ENCODE results near the gene HMGXB3. TPM values are rescaled to one million over a fixed set of nuclear protein-coding genes. Genes with fewer than 3 reads are reported as not detected.

The HMGXB3 gene
- total and polyA plus RNA-seq, 2 of the 13 experiments (the other 11 are each of a cell fraction or from before 2014, with no cell fraction given): 18.8 to 23.8 TPM

DNA sequence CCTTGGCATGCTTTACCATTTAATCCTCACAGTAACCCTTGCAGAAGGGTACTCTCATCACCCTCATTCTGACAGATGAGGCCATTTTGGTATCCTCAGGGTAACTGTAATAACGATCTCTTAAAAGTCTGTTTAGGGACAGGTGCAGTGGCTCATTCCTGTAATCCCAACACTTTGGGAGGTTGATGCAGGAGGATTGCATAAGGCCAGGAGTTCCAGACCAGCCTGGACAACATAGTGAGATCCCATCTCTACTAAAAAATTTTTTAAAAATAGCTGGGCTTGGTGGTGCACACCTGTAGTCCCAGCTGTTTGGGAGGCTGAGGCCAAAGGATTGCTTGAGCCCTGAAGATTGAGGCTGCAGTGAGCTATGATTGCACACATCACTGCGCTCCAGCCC lies 54.0 kb downstream of the HMGXB3 start:
- Histone ChIP-seq H3K9me3 (ENCODE audit: low read length) (no peaks in the 10 kb centered on the region), H3K9ac (ENCODE audit: insufficient read depth, low read depth, low read length) (no peak overlapping the region), H3K27me3 (ENCODE audit: control insufficient read depth in 1 of 2, insufficient read depth in 2 of 2, low read length in 2 of 2) (no peaks in the 10 kb centered on the region; a peak in 1 of 5 replicates), H2AFZ (ENCODE audit: low read length) (no peak overlapping the region), H3K4me1 (ENCODE audit: insufficient read depth, low read length) (no peaks in the 10 kb centered on the region), H3K79me2 (ENCODE audit: insufficient read depth, low read length) (no peaks in the 10 kb centered on the region), H3K27ac (ENCODE audit: extremely low read length, insufficient read depth, low read length) (no peak overlapping the region), H3K4me3 (replicated peaks in 1 of 3; ENCODE audit: insufficient read depth in 1 of 3, low read depth in 2 of 3, low read length in 3 of 3) (no peak overlapping the region), H3K4me2 (ENCODE audit: low read depth, low read length) (no peak overlapping the region), H4K20me1 (ENCODE audit: insufficient read depth, low read length) (no peaks in the 10 kb centered on the region), H3K36me3 (replicated peaks in 1 of 2; ENCODE audit: control insufficient read depth in 1 of 2, insufficient read depth in 2 of 2, low read length in 2 of 2) (peaks cover 22 to 47% of the 10 kb centered on the region in 2 experiments)
- FAIRE-seq: no peak
- ATAC-seq: no peak
- intact Hi-C loops (cut with micrococcal nuclease; ENCODE audit: unreplicated experiment) (no loop called here), in situ Hi-C loops (cut with HindIII; ENCODE audit: extremely low pct_ligation_motif_present, low pct_unique_long_range_greater_than_20kb) (no loop called here)
- ChIA-PET POLR2A (interaction anchor here (1.1 kb wide), 1 partner anchor 69 kb away, joined by 3 read pairs; no protein-coding TSS in a partner anchor), CTCF (ENCODE audit: low intra/inter-chr PET ratio, low total read pairs) (no interaction called here)
- no peak for TF ChIP-seq GFI1 (CRISPR knock-in tag; IDR thresholded peaks at IDR 0.05; ENCODE audit: borderline replicate concordance)
- TF ChIP-seq ZNF235 (CRISPR knock-in tag; IDR thresholded peaks at IDR 0.05; ENCODE audit: borderline replicate concordance): no peak
- TF ChIP-seq, protein P1, sequence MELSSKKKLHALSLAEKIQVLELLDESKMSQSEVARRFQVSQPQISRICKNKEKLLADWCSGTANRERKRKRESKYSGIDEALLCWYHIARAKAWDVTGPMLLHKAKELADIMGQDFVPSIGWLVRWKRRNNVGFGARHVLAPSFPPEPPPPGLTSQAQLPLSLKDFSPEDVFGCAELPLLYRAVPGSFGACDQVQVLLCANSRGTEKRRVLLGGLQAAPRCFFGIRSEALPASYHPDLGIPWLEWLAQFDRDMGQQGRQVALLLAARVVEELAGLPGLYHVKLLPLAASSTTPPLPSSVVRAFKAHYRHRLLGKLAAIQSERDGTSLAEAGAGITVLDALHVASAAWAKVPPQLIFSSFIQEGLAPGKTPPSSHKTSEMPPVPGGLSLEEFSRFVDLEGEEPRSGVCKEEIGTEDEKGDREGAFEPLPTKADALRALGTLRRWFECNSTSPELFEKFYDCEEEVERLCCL (CRISPR knock-in tag; IDR thresholded peaks at IDR 0.05; ENCODE audit: borderline replicate concordance): no peak
- TF ChIP-seq ZNF121 (CRISPR knock-in tag; IDR thresholded peaks at IDR 0.05): peak; percentile 54; the same call in 1 of the 2 replicates
- BruUV-seq (replicated peaks): no TSS peak
- DNase-seq (ENCODE audit: low spot score): no peak
- 96% methylated on average over 2 of the region's 2 CpGs for WGBS (ENCODE audit: low lambda C conversion rate)

DNA sequence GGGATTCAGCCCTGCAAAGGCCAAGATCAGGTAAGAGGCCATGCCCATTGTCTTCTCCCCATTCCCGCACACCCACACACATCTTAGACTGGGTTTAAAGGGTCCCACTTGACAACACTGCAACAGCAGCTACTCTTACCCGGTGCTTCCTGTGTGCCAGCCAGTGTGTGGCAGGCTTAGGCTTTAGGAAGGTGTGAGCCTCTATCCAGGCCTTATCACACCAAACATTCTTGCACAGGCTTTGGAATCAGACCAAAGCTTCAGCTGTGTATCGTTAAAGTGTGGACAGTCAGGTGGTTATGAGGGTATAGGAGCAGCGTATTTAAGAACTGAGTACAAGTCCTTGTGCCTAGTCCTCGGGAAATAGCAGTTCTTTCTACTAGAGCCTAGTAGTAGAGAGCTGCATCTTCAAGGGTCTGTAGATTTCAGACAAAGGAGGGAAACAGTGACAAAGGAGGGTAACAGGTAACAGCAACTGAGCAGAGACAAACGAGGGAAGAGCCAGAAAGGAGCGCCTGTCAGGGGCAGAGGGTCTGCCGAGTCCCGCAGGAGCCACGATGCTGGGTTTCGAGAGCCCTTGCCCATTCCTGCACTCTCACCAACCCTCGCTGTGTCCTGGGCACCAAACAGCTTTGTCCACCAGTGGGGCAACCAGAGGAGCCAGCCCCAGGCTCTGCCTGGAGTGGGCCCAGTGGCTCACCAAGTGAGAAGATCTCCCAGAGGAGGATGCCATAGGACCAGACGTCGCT lies 55.0 kb downstream of the HMGXB3 start:
- Histone ChIP-seq H3K4me2 (ENCODE audit: low read depth, low read length) (no peak overlapping the region), H3K27ac (ENCODE audit: extremely low read length, insufficient read depth, low read length) (no peak overlapping the region), H3K9ac (ENCODE audit: insufficient read depth, low read depth, low read length) (no peak overlapping the region), H3K36me3 (replicated peaks in 1 of 2; ENCODE audit: control insufficient read depth in 1 of 2, insufficient read depth in 2 of 2, low read length in 2 of 2) (peaks cover 21 to 38% of the 10 kb centered on the region in 2 experiments), H3K79me2 (ENCODE audit: insufficient read depth, low read length) (no peaks in the 10 kb centered on the region), H3K4me3 (replicated peaks in 1 of 3; ENCODE audit: insufficient read depth in 1 of 3, low read depth in 2 of 3, low read length in 3 of 3) (no peak overlapping the region), H4K20me1 (ENCODE audit: insufficient read depth, low read length) (no peaks in the 10 kb centered on the region), H3K9me3 (ENCODE audit: low read length) (no peaks in the 10 kb centered on the region), H2AFZ (ENCODE audit: low read length) (no peak overlapping the region), H3K4me1 (ENCODE audit: insufficient read depth, low read length) (no peaks in the 10 kb centered on the region), H3K27me3 (ENCODE audit: control insufficient read depth in 1 of 2, insufficient read depth in 2 of 2, low read length in 2 of 2) (peaks cover 0 to 2% of the 10 kb centered on the region in 2 experiments; a peak in 1 of 5 replicates)
- ChIA-PET CTCF (ENCODE audit: low intra/inter-chr PET ratio, low total read pairs) (no interaction called here), POLR2A (interaction anchor here (1.1 kb wide), 1 partner anchor 68 kb away, joined by 3 read pairs; no protein-coding TSS in a partner anchor)
- no peak for FAIRE-seq
- intact Hi-C loops (cut with micrococcal nuclease; ENCODE audit: unreplicated experiment) (no loop called here), in situ Hi-C loops (cut with HindIII; ENCODE audit: extremely low pct_ligation_motif_present, low pct_unique_long_range_greater_than_20kb) (no loop called here)
- DNase-seq (ENCODE audit: low spot score): no peak
- BruUV-seq (replicated peaks): TSS peak; percentile 40
- WGBS (ENCODE audit: low lambda C conversion rate): 88% methylated on average over 13 of the region's 14 CpGs
- peak; percentile 11; the same call in 2 of the 3 replicates for ATAC-seq
- 0 out of 2 replicates have a peak, but pooled peaks have one; percentile 38 for TF ChIP-seq PAF1 (CRISPR knock-in tag; IDR thresholded peaks at IDR 0.05)
- TF ChIP-seq POLR2AphosphoS5 (IDR thresholded peaks at IDR 0.05; ENCODE audit: low read depth, low read length): 0 out of 2 replicates have a peak, but pooled peaks have one; percentile 24
- TF ChIP-seq RAD51 (IDR thresholded peaks at IDR 0.05; ENCODE audit: borderline replicate concordance): no peak
